IMR-90 (cell line): ENCODE measurements around the gene TMEM208.

ENCODE experiments used
- CEBPB ChIP-seq: IDR thresholded peaks from 2 replicates; pipeline ENCODE4 v1.6.1; 2012; ENCODE audit warnings: low read depth, low read length, improper control_type of control experiment
- SMC3 ChIP-seq: fragments of 150-350 bp; IDR thresholded peaks from 2 replicates; pipeline ENCODE4 v1.6.1; 2016; ENCODE audit warnings: low read depth, mild to moderate bottlenecking, antibody characterized with exemption, low read length, moderate library complexity
- TF ChIP-seq, protein P1 (sequence below): conservative IDR thresholded peaks from 2 replicates; pipeline ENCODE4 v1.5.1; 2012; ENCODE audit warnings: mild to moderate bottlenecking, low read depth, low read length, improper control_type of control experiment

- TF ChIP-seq SMC3 (no peak), CEBPB (no peak)
- TF ChIP-seq, protein P1, sequence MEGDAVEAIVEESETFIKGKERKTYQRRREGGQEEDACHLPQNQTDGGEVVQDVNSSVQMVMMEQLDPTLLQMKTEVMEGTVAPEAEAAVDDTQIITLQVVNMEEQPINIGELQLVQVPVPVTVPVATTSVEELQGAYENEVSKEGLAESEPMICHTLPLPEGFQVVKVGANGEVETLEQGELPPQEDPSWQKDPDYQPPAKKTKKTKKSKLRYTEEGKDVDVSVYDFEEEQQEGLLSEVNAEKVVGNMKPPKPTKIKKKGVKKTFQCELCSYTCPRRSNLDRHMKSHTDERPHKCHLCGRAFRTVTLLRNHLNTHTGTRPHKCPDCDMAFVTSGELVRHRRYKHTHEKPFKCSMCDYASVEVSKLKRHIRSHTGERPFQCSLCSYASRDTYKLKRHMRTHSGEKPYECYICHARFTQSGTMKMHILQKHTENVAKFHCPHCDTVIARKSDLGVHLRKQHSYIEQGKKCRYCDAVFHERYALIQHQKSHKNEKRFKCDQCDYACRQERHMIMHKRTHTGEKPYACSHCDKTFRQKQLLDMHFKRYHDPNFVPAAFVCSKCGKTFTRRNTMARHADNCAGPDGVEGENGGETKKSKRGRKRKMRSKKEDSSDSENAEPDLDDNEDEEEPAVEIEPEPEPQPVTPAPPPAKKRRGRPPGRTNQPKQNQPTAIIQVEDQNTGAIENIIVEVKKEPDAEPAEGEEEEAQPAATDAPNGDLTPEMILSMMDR: no peak
These were observed 25.3 kb upstream of the TMEM208 start for GRCh38 chr16:67201411-67202345.
